RWPE1 (cell line): ENCODE results near the gene ACOX2.

Experiments used
- CTCF ChIA-PET: fragments of 350-600 bp; sonication (Branson Sonifier 250); formaldehyde crosslinking; extraction: SDS; loops from one replicate; lab custom pipeline; 2021; lab: Yijun Ruan, JAX
- POLR2A ChIA-PET: fragments of 400-600 bp; formaldehyde crosslinking; extraction: SDS; loops from one replicate; lab custom pipeline; 2020; ENCODE audit warnings: antibody characterized with exemption; ENCODE audit not compliant: low non-redundant PET; lab: Yijun Ruan, JAX
- DNase-seq: peaks from one replicate; pipeline ENCODE4 v3.0.0; 2012; ENCODE audit warnings: low spot score
- H3K27ac ChIP-seq: fragments of 450-650 bp; 2 replicates; pipeline ENCODE4 v1.5.1; 2017
- TF ChIP-seq, protein P1 (sequence below): fragments of 450-650 bp; conservative IDR thresholded peaks from 2 replicates; pipeline ENCODE4 v1.5.1; 2017; ENCODE audit warnings: low read depth, mild to moderate bottlenecking

The ACOX2 gene

DNA sequence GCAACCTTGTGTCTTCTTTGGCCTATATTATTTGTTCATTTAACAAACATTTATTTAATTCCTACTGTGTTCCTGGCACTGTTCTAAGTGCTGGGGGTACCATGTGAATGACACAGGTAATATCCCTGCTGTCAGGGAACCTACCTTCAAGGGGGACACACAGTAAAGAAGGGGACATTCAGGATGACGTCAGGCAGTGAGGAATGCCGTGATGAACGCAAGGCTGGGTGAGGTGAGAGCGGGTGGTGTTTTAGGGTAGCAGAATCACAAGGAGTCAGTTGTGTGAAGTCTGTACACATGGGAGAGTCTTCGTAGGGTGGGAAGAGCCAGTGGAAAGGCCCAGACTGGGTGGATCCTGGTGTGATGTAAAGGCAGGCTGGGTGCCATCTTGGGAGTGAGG is 41.9 kb upstream of the ACOX2 start:
- POLR2A ChIA-PET = no interaction called here
- TF ChIP-seq, protein P1, sequence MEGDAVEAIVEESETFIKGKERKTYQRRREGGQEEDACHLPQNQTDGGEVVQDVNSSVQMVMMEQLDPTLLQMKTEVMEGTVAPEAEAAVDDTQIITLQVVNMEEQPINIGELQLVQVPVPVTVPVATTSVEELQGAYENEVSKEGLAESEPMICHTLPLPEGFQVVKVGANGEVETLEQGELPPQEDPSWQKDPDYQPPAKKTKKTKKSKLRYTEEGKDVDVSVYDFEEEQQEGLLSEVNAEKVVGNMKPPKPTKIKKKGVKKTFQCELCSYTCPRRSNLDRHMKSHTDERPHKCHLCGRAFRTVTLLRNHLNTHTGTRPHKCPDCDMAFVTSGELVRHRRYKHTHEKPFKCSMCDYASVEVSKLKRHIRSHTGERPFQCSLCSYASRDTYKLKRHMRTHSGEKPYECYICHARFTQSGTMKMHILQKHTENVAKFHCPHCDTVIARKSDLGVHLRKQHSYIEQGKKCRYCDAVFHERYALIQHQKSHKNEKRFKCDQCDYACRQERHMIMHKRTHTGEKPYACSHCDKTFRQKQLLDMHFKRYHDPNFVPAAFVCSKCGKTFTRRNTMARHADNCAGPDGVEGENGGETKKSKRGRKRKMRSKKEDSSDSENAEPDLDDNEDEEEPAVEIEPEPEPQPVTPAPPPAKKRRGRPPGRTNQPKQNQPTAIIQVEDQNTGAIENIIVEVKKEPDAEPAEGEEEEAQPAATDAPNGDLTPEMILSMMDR = no peak
- H3K27ac ChIP-seq = no peak overlapping the region
- CTCF ChIA-PET = no interaction called here
- no peak for DNase-seq

DNA sequence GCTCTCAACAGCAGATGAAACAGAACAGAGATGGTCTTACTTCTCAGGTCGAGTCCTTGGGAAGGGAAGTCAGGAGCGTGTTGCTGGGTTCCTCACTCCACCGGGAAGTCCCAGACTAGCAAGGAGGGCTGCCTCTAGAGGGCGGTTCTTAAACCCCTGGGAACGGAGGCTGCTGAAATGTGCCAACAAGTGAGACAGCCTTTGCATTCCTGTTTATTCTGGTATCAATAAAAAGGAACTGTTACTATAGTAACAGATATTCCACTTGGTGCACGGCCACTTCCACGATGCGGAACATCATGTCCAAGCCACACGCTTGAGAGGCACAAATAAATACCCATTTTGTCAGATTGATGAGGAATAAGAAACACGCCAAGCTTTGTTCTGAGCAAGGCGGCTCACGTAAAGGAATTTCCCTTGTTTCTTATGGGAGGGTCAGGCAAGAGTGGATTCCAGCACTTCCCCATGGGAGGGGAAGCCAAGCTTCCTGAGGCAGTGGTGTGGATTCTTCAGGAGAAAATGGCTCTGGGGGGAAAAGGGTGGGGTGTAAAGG is 40.4 kb upstream of the ACOX2 start, which contains the start of gene FAM107A:
Gene FAM107A, minus strand, starts transcription at position 123 of the 553 bp plus-strand sequence. CDS start 7,531 bp downstream, outside the sequence.
- POLR2A ChIA-PET = no interaction called here
- no peak for DNase-seq
- TF ChIP-seq, protein P1 = no peak
- CTCF ChIA-PET = interaction anchor here (0.6 kb wide), 1 partner anchor 961 kb away, joined by 3 read pairs; no protein-coding TSS in a partner anchor
- no peak within 1 kb of the TSS for H3K27ac ChIP-seq

DNA sequence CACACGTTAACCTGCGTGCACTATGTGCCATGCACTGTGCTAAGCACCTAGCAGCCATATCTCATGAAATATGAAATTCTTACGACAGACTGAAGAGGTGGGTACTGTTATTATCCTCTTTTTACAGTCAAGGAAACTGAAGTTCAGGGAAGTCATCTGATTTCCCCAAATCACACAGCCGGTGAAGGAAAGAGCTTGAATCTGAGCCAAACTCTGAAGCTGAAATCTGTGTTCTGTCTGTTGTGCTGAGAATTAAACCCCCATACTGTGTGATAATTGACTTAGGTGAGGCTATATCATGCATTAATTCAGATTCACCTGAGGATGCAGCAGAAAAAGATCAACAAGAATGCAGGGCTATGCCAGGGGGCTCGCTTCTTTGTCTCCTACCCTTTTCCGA is 39.7 kb upstream of the ACOX2 start:
- TF ChIP-seq, protein P1 = no peak
- DNase-seq = no peak
- CTCF ChIA-PET = no interaction called here
- no peak overlapping the region for H3K27ac ChIP-seq
- POLR2A ChIA-PET = no interaction called here

DNA sequence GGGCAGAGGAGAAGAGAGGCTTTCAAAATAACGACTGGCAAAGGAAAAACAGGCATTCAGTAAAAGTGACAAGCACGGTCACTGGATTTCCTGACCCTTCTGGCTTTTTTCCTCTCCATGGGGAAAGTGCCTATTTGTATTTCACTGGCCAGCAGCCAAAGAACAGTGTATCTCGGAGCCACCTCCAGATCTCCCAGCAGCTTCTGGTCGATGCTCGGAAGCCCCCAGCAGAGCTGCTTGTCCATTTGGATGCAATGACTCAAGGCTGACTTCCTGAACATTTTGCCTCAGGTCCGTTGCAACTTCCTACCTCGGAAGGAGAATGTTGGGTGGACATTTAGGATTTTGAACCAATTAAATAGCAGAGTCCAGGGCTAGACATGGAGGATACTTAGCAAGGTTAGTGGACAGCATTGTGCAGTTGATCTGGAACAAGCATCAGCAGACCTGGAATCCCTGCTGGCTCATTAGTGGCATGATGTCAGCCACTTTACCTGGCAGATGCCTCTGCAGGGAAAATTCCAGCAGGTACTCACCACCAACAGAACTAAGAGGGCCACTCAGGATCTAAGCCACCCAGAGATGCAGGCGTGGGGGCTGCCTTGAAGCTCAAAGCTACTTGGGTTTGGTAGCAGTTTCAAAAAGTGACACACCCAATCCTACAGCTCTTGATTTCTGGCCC is 39.1 kb upstream of the ACOX2 start:
- ChIA-PET POLR2A (no interaction called here), CTCF (no interaction called here)
- DNase-seq = no peak
- H3K27ac ChIP-seq = no peak overlapping the region
- TF ChIP-seq, protein P1 = no peak

DNA sequence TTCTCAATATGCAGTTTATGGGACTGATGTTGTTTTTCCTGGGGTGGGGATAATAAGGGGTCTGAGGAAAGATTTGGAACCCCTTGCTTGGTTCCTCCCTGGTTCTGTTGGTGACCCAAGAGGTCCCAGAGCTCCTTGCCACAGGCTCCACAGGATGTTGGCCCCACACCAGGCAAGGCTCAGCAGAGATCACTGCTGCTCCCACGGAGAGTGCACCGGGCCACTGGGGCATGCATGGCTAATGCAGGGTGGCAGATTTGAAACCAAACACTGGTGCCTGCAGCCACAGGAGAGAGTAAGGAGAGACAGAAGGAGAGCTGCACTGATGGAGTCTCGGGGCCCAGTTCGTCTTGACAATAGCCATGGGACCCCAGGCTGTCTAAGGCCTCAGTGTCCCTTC is 37.7 kb upstream of the ACOX2 start:
- TF ChIP-seq, protein P1 = no peak
- POLR2A ChIA-PET = no interaction called here
- H3K27ac ChIP-seq = no peak overlapping the region
- DNase-seq = no peak
- CTCF ChIA-PET = interaction anchor here (0.6 kb wide), 1 partner anchor 479 kb away, joined by 3 read pairs; no protein-coding TSS in a partner anchor

DNA sequence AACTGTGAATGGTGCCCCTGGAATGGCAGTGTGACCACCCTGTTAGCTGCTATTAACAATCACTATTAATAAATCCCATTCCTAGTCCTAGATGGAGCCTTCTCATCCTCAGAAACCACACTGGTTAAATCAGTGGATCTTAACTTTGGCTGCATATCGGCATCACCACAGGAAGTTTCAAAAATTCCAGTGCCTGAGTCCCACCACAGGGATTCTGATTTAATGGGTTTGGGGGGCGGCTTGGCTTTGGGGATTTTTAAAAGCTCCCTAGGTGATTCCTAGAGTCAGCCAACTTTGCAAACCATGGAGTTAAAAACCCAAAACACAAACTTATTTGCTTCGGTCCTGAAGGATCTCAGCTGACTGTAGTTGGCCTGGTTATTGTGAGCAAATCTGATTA is 37.1 kb upstream of the ACOX2 start:
- CTCF ChIA-PET = interaction anchor here (0.6 kb wide), 1 partner anchor 479 kb away, joined by 3 read pairs; no protein-coding TSS in a partner anchor
- POLR2A ChIA-PET = interaction anchor here (0.6 kb wide), 1 partner anchor 15 kb away, joined by 3 read pairs; no protein-coding TSS in a partner anchor
- TF ChIP-seq, protein P1 = no peak
- no peak for DNase-seq
- no peak overlapping the region for H3K27ac ChIP-seq
